H1 (cell line): ENCODE data around the gene ZNF24.

Experiments
- CBX5 ChIP-seq: fragments of 300-800, 300-1000 bp; sonication (generic); IDR thresholded peaks from 2 replicates; pipeline ENCODE4 v1.7.1; 2016; ENCODE audit warnings: antibody characterized with exemption, low read length, low read depth
- CEBPB ChIP-seq: IDR thresholded peaks from 2 replicates; pipeline ENCODE4 v1.6.1; 2012; ENCODE audit warnings: low read depth, low read length
- CHD2 ChIP-seq: IDR thresholded peaks from 2 replicates; pipeline ENCODE4 v1.6.1; 2012; ENCODE audit warnings: low read length, improper control_type of control experiment
- POLR2A ChIP-seq, 2 experiments: IDR thresholded peaks; 1 replicate in 1 of 2; 2 replicates in 1 of 2; pipeline ENCODE4 v1.6.1; 2011; ENCODE audit warnings: low read depth in 2 of 2, low read length in 2 of 2, mild to moderate bottlenecking in 2 of 2; ENCODE audit errors: control extremely low read depth in 1 of 2
- RAD21 ChIP-seq, 2 experiments: IDR thresholded peaks in 1 of 2; conservative IDR thresholded peaks in 1 of 2; 2 replicates each; pipeline ENCODE4 v1.6.1; 2011; ENCODE audit warnings: low read depth in 2 of 2, low read length in 2 of 2, improper control_type of control experiment in 1 of 2, inconsistent platforms in 1 of 2, mild to moderate bottlenecking in 1 of 2, moderate library complexity in 1 of 2
- SIN3A ChIP-seq, 2 experiments: IDR thresholded peaks in 1 of 2; conservative IDR thresholded peaks in 1 of 2; 2 replicates each; pipeline ENCODE4 v1.6.1; 2011 to 2012; ENCODE audit warnings: low read length in 2 of 2, improper control_type of control experiment in 1 of 2, low read depth in 1 of 2, mild to moderate bottlenecking in 1 of 2
- TAF1 ChIP-seq: IDR thresholded peaks from 2 replicates; pipeline ENCODE4 v1.6.1; 2011; ENCODE audit warnings: mild to moderate bottlenecking, low read depth, low read length
- YY1 ChIP-seq: IDR thresholded peaks from 2 replicates; pipeline ENCODE4 v1.6.1; 2011; ENCODE audit warnings: low read depth, mild to moderate bottlenecking, low read length
- TF ChIP-seq, protein P1 (sequence below), 3 experiments: IDR thresholded peaks; 1 replicate in 2 of 3; 2 replicates in 1 of 3; pipeline versions ENCODE4 v1.5.1 to v1.6.1; 2011; ENCODE audit warnings: low read length in 3 of 3, mild to moderate bottlenecking in 3 of 3, inconsistent platforms in 2 of 3, low read depth in 1 of 3, moderate library complexity in 1 of 3; ENCODE audit not compliant: insufficient read depth in 1 of 3; ENCODE audit errors: control extremely low read depth in 1 of 3

DNA sequence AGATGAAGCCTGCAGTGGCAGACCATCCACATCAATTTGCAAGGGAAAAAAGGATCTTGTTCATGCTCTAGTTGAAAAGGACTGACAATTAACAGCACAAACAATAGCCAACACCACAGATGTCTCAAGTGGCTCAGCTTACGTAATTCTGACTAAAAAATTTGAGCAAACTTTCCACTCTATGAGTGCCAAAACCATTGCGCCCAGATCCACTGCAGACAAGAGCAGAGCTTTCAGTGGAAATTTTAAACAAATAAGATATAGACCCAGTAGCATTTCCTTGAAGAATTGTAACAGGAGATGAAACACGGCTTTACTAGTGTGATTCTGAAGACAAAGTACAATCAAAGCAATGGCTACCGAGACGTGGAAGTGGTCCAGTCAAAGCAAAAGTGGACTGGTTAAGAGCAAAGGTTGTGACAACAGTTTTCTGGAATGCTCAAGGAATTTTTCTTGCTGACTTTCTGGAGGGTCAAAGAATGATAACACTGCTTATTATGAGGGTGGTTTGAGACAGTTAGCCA is 44.9 kb upstream of the ZNF24 start:
- TF ChIP-seq, protein P1, sequence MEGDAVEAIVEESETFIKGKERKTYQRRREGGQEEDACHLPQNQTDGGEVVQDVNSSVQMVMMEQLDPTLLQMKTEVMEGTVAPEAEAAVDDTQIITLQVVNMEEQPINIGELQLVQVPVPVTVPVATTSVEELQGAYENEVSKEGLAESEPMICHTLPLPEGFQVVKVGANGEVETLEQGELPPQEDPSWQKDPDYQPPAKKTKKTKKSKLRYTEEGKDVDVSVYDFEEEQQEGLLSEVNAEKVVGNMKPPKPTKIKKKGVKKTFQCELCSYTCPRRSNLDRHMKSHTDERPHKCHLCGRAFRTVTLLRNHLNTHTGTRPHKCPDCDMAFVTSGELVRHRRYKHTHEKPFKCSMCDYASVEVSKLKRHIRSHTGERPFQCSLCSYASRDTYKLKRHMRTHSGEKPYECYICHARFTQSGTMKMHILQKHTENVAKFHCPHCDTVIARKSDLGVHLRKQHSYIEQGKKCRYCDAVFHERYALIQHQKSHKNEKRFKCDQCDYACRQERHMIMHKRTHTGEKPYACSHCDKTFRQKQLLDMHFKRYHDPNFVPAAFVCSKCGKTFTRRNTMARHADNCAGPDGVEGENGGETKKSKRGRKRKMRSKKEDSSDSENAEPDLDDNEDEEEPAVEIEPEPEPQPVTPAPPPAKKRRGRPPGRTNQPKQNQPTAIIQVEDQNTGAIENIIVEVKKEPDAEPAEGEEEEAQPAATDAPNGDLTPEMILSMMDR (IDR thresholded peaks at IDR 0.05; ENCODE audit: control extremely low read depth in 1 of 3, insufficient read depth in 1 of 3, low read depth in 1 of 3, low read length in 3 of 3): no peak
- no peak for TF ChIP-seq RAD21 (IDR thresholded peaks at IDR 0.05 in 1 of 2, conservative IDR thresholded peaks at IDR 0.05 in 1 of 2; ENCODE audit: low read depth in 2 of 2, low read length in 2 of 2)
- no peak for TF ChIP-seq POLR2A (IDR thresholded peaks at IDR 0.05; ENCODE audit: control extremely low read depth in 1 of 2, low read depth in 2 of 2, low read length in 2 of 2)
- TF ChIP-seq CHD2: no peak
- no peak for TF ChIP-seq SIN3A (conservative IDR thresholded peaks at IDR 0.05 in 1 of 2, IDR thresholded peaks at IDR 0.05 in 1 of 2; ENCODE audit: low read depth in 1 of 2, low read length in 2 of 2)
- no peak for TF ChIP-seq CEBPB
- no peak for TF ChIP-seq YY1
- no peak for TF ChIP-seq TAF1
- no peak for TF ChIP-seq CBX5
